Measurements from ENCODE around the gene ARHGAP10. TPM values are rescaled to one million over a fixed set of nuclear protein-coding genes. Genes with fewer than 3 reads are reported as not detected.

The ARHGAP10 gene
- total and polyA plus RNA-seq, 10 of the 15 experiments (the other 5 are each of a cell fraction or from before 2014, with no cell fraction given): 1.3 to 25.8 (median 17.2) TPM

GRCh38 chr4:148110169-148110568 lies 378.3 kb downstream of the ARHGAP10 start:
- ChIA-PET POLR2A (no interaction called here), RAD21 (ENCODE audit: unreplicated experiment) (no interaction called here), CTCF (no interaction called here), SMC1A (ENCODE audit: uncharacterized antibody, unreplicated experiment) (no interaction called here)
- H3K27me3 ChIP-seq (replicated peaks in 1 of 2; ENCODE audit: control insufficient read depth in 2 of 2, insufficient read depth in 2 of 2, low read length in 1 of 2): no peaks in the 10 kb centered on the region; a peak in 1 of 4 replicates
- H2AFZ ChIP-seq (ENCODE audit: control insufficient read depth, low read depth, low read length): no peak overlapping the region
- 41% methylated on average over 3 of the region's 3 CpGs for WGBS (ENCODE audit: insufficient coverage, insufficient replicate concordance, low lambda C conversion rate, missing lambda C conversion rate)
- no peaks in the 10 kb centered on the region for H4K20me1 ChIP-seq (ENCODE audit: control insufficient read depth, insufficient read depth)
- intact Hi-C loops (cut with micrococcal nuclease; ENCODE audit: unreplicated experiment): no loop called here
- no peak overlapping the region for H3K9ac ChIP-seq (ENCODE audit: control insufficient read depth, insufficient read depth, low read length)
- H3K9me3 ChIP-seq (replicated peaks; ENCODE audit: control insufficient read depth, insufficient read depth, low read length): no peaks in the 10 kb centered on the region
- no TSS peak for BruUV-seq (replicated peaks)
- in situ Hi-C loops (cut with MboI): no loop called here
- ATAC-seq (no peak), DNase-seq (ENCODE audit: low read depth, low spot score) (no peak), FAIRE-seq (no peak)
- no peak overlapping the region for H3K4me3 ChIP-seq
- no peak overlapping the region for H3K27ac ChIP-seq (ENCODE audit: control insufficient read depth, insufficient read depth)
- H3K36me3 ChIP-seq (ENCODE audit: control insufficient read depth in 2 of 2, insufficient read depth in 2 of 2, low read length in 1 of 2): no peaks in the 10 kb centered on the region
- no peaks in the 10 kb centered on the region for H3K4me1 ChIP-seq (ENCODE audit: control insufficient read depth, insufficient read depth, low read length)
- H3K4me2 ChIP-seq (ENCODE audit: control insufficient read depth, insufficient read depth): no peak overlapping the region
- no peaks in the 10 kb centered on the region for H3K79me2 ChIP-seq (ENCODE audit: control insufficient read depth, insufficient read depth, low read length)
- TF ChIP-seq CHD4 (IDR thresholded peaks at IDR 0.05) (no peak), SMC3 (IDR thresholded peaks at IDR 0.05; ENCODE audit: borderline replicate concordance, low read length) (no peak), RB1 (IDR thresholded peaks at IDR 0.05; ENCODE audit: borderline replicate concordance) (no peak), ZNF274 (IDR thresholded peaks at IDR 0.05; ENCODE audit: insufficient read depth, insufficient read length) (no peak)

DNA sequence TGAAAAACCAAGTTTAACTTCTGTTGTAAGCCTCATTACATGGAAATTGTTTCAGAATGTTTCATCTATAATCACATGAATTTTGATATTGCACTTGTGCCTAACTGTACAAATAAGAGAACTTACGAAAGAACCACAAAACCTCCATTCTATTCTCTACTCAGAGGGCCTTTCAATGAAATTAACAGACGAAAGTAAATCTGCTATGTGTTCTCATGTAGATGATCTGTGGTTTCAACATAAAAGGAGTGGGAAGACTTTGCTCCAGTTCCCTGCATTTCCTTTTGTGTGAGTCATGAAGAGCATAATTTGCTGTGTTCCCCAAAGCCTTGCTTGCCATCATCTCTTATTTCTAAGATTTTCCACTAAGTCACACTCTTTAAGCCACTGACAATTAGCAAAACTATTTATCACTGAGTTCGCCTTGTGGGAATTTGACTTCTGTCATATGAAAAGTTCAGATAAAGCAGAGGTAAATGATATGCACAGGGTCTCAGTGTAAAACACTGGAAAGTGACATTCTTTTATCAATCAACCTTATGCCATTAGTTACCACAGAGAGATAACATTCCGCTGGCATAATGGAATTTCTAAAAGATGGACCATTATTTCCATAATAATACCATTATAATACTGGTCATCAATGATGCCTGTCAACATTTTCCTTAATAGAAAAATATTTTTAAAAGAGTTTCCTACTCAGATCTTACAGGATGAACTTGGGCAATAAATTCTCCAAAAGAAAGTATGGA lies 380.5 kb downstream of the ARHGAP10 start:
- SMC1A ChIA-PET (ENCODE audit: uncharacterized antibody, unreplicated experiment): no interaction called here
- Histone ChIP-seq H3K4me1 (ENCODE audit: control insufficient read depth, insufficient read depth, low read length) (no peaks in the 10 kb centered on the region), H2AFZ (ENCODE audit: control insufficient read depth, low read depth, low read length) (no peak overlapping the region), H3K27me3 (replicated peaks in 1 of 2; ENCODE audit: control insufficient read depth in 2 of 2, insufficient read depth in 2 of 2, low read length in 1 of 2) (no peaks in the 10 kb centered on the region; a peak in 1 of 4 replicates), H3K4me2 (ENCODE audit: control insufficient read depth, insufficient read depth) (no peak overlapping the region), H3K36me3 (ENCODE audit: control insufficient read depth in 2 of 2, insufficient read depth in 2 of 2, low read length in 1 of 2) (no peaks in the 10 kb centered on the region), H4K20me1 (ENCODE audit: control insufficient read depth, insufficient read depth) (no peaks in the 10 kb centered on the region), H3K9ac (ENCODE audit: control insufficient read depth, insufficient read depth, low read length) (no peak overlapping the region), H3K4me3 (no peak overlapping the region), H3K27ac (ENCODE audit: control insufficient read depth, insufficient read depth) (no peak overlapping the region), H3K9me3 (replicated peaks; ENCODE audit: control insufficient read depth, insufficient read depth, low read length) (no peaks in the 10 kb centered on the region), H3K79me2 (ENCODE audit: control insufficient read depth, insufficient read depth, low read length) (no peaks in the 10 kb centered on the region)
- RAD21 ChIA-PET (ENCODE audit: unreplicated experiment): no interaction called here
- FAIRE-seq (no peak), DNase-seq (ENCODE audit: low read depth, low spot score) (no peak), ATAC-seq (no peak)
- CTCF ChIA-PET: no interaction called here
- intact Hi-C loops (cut with micrococcal nuclease; ENCODE audit: unreplicated experiment) (no loop called here), in situ Hi-C loops (cut with MboI) (no loop called here)
- WGBS (ENCODE audit: insufficient coverage, insufficient replicate concordance, low lambda C conversion rate, missing lambda C conversion rate): 36% methylated on average over 4 of the region's 4 CpGs
- no TSS peak for BruUV-seq (replicated peaks)
- POLR2A ChIA-PET: no interaction called here
- TF ChIP-seq GATAD2B (conservative IDR thresholded peaks at IDR 0.05; ENCODE audit: low read depth): no peak
- no peak for TF ChIP-seq BMI1 (IDR thresholded peaks at IDR 0.05; ENCODE audit: borderline replicate concordance)
- TF ChIP-seq, protein P1, sequence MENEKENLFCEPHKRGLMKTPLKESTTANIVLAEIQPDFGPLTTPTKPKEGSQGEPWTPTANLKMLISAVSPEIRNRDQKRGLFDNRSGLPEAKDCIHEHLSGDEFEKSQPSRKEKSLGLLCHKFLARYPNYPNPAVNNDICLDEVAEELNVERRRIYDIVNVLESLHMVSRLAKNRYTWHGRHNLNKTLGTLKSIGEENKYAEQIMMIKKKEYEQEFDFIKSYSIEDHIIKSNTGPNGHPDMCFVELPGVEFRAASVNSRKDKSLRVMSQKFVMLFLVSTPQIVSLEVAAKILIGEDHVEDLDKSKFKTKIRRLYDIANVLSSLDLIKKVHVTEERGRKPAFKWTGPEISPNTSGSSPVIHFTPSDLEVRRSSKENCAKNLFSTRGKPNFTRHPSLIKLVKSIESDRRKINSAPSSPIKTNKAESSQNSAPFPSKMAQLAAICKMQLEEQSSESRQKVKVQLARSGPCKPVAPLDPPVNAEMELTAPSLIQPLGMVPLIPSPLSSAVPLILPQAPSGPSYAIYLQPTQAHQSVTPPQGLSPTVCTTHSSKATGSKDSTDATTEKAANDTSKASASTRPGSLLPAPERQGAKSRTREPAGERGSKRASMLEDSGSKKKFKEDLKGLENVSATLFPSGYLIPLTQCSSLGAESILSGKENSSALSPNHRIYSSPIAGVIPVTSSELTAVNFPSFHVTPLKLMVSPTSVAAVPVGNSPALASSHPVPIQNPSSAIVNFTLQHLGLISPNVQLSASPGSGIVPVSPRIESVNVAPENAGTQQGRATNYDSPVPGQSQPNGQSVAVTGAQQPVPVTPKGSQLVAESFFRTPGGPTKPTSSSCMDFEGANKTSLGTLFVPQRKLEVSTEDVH (IDR thresholded peaks at IDR 0.05; ENCODE audit: low read depth, partially characterized antibody): no peak
- no peak for TF ChIP-seq CBX5 (IDR thresholded peaks at IDR 0.05; ENCODE audit: low read depth)
- TF ChIP-seq RB1 (IDR thresholded peaks at IDR 0.05; ENCODE audit: borderline replicate concordance): no peak
- no peak for TF ChIP-seq ZBTB40 (IDR thresholded peaks at IDR 0.05; ENCODE audit: borderline replicate concordance)
- TF ChIP-seq JUNB (IDR thresholded peaks at IDR 0.05): no peak
- TF ChIP-seq SUPT20H (IDR thresholded peaks at IDR 0.05; ENCODE audit: borderline replicate concordance, control insufficient read depth, low read depth, low read length): no peak

Data from GM12878 (cell line).